Renal cortical epithelial cell (primary cell): ENCODE data around the gene ERGIC1. TPM values are rescaled to one million over a fixed set of nuclear protein-coding genes. Genes with fewer than 3 reads are reported as not detected.
"Not testable (repeated sequence)": the region's sequence is repeated elsewhere in the genome, so short reads cannot be mapped to it uniquely, and the experiment has no call there.

ENCODE experiments used
- DNase-seq: peaks from one replicate; pipeline ENCODE4 v3.0.0-alpha.2; 2011; ENCODE audit warnings: low read depth
- total RNA-seq: library from RNA; depleted of rRNA; stranded (reverse); fragments of >200 nt; gene quantifications from 2 replicates; pipeline ENCODE4 v1.2.3, GENCODE V29; 2014

Gene ERGIC1, protein sequence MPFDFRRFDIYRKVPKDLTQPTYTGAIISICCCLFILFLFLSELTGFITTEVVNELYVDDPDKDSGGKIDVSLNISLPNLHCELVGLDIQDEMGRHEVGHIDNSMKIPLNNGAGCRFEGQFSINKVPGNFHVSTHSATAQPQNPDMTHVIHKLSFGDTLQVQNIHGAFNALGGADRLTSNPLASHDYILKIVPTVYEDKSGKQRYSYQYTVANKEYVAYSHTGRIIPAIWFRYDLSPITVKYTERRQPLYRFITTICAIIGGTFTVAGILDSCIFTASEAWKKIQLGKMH
- total RNA-seq, result 143 and 240 TPM in 2 replicates

DNA sequence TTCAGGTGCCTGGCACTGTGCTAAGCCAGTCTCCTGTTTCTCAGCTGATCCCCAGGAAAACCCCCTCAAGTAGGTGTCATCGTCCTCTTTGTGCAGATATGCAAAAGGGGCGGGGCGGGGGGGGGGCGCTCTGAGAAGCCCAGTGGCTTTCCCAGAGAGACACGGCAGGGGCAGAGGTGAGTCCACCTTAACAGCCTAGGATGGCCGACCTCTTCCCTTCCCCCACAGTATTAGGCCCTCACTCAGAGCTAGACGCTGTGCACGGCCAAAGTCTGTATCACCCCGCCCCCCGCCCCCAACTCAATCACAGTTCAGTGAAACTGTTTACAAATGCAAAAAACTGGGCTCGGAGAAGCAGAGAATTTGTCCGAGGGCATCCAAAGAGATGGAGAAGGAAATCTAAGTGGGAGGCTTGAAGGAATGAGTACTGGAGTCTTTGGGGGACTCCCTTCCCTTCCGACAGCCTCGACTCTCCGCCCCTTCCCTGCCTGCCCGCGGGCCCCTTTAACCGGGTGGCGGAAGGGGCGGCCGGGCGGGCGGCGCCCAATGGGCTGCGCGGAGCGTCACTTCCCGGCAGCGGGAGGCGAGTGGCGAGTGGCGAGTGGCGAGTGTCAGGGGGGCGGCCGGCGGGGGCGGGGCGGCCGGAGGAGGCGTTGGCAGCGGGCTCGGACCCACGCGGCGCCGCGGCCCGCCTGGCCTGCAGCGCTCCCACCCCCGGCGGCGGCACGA is at the start of gene ERGIC1:
ERGIC1 (plus strand) TSS at position 566 of the 729 bp plus-strand sequence; CDS start at position 729, 163 bp downstream.
- no peak for DNase-seq

DNA sequence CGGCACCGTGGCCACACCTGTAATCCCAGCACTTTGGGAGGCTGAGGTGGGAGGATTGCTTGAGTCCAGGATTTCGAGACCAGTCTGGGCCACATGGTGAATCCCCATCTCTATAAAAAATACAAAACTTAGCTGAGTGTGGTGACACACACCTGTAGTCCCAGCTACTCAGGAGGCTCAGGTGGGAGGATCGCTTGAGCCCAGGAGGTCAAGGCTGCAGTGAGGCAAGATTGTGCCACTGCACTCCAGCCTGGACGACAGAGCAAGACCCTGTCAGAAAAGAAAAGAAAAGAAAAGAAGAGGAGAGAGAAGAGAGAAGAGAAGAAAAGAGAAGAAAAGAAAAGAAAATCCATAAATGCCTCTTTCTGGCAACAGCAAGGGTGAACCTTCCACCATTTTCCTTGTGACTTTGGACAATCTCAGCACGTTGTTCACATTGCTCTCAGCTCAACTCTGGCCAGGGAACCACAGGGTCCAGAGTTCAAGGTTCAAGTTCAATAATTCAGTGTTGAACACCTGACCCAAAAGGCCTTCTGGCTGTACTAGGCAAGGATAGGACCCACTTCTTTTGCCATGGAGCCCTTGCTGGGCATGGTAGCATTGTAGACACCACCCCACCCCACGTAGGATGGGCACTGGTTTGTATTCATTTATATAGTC is 48.5 kb upstream of the ERGIC1 start:
- no peak for DNase-seq

DNA sequence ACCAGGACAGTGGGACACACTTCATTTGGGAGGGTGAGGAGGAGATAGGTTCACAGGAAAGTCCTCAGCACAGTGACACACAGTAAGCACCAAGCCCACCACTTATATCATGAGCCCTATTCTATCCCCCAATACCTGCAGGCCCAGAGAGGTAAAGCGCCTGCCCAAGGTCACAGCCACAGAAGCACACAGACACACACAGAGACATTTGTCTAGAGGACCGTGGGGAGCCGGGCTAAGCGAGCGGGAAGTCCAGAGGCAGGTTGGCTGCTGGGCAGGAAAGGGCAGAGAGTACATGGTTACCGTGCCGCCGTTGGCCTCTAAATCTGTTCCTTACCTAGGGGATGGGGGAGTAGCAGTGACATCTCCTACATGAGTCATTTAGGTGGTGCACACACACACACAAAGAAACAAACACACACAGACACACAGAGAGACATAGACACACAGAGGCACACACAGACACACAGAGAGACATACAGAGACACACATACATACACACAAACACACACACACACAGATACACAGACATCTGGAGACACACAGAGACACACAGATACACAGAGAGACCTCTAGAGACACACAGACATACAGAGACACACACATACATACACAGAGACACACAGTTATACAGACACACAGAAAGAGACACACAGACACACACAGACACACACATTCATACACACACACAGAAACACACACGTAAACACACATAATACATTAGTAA is 47.2 kb upstream of the ERGIC1 start:
- no peak for DNase-seq

DNA sequence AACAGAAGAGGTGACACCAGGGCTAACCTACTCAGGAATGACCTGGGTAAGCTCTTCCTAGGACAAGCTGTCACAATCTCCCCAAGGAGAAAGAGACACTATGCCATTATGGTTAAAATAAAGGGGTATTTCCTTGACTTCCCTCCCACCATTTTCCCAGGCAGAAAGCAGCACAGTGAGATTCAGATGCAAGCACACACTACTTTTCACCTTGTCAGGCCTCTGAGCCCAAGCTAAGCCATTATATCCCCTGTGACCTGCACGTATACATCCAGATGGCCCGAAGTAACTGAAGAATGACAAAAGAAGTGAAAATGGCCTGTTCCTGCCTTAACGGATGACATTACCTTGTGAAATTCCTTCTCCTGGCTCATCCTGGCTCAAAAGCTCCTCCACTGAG is 46.5 kb upstream of the ERGIC1 start:
- DNase-seq, result not testable (repeated sequence)

DNA sequence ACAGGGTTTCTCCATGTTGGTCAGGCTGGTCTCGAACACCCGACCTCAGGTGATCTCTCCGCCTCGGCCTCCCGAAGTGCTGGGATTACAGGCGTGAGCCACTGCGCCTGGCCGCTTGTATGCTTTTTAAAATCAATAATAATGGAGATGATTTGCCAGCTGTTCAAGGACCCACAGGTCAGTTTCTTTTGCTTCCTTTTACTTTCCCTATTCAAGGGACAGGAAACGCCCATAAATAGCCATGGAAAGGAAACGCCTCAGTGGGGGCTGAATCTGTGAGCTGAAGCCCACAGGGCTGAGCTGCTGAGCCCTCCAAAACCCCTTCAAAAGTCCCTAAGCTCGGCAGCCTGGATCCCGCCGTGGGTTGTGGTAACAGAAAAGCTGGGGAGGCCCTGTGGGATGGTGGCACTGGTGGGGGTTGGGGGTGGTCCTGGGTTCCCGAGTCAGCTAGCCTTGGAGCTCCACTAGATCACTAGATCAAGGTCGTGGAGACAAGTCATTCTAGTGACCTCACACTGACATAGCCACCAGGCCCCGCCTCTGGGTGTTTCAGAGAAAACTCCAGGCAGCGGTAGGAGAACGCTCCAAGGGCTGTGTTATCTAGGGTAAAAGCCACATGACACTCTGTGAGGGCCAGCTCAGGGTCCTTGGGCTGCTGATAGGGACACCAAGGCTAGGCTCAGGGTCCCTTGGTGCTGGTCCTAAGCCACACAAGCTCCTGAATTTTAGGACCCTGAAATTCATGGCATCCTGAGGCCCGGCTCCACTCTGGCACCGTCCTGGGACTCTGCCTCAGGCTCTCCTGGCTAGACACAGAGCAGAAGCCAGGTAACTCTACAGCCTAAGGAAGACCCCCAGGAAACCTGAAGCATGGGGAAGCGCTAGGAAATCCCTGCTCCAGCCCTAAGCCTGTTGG is 45.0 kb upstream of the ERGIC1 start:
- DNase-seq, result no peak

DNA sequence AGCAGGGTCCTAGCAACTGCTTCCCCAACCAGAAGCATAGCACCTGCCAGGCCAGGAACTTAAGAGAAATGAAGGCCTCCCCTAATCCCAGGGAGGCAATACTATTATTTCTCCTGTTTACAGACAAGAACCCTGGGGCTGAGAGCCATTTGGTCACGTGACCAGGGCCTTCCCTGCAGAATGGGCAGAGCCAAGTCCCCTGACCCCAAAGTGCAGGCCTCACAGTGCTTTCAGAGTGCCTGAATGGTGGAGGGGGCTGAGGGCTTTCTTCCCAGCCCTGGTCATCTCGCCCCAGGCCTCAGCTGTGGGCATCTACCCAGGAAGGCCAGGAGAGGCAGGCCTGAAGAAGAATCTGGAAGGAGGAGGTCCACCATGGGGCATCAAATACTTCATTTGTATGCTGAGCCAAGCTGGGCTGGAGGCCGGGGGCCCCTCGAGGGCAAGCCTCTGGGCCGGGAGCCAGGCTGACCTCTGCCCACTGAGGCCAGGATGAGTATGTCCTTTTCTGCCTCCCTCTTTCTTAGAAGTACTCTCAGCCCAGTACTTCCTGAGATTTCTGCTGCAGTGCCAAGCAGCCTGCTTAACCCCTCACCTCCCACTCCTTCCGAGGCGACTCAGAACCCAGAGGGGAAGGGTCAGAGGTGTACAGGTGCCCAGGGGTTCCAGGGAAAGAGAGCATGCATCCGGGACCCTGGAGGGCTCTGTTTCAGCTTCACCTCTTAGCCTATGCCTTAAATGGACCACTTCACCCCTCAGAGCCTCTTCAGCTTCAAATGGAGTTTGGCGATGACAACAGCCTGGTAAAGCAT is 44.2 kb upstream of the ERGIC1 start:
- peak; percentile 49 for DNase-seq

DNA sequence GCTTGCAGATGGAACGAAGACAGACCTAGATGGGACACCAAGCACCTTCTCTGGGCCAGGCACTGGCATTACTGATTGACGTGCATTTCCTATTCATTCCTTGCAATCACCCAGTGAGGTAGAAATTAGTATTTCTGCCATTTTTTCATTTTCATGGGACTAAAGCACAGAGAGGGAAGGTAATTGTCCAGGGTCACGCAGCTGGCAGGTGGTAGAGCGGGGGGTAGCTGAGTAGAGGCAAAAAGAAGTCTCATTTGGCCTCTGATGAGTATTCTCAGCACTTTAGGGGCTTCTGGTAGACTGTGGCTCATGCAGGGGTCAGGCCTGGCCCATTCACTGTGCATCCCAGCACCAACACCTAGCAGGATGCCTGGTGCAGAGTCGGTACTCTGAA is 43.6 kb upstream of the ERGIC1 start:
- DNase-seq, result no peak

DNA sequence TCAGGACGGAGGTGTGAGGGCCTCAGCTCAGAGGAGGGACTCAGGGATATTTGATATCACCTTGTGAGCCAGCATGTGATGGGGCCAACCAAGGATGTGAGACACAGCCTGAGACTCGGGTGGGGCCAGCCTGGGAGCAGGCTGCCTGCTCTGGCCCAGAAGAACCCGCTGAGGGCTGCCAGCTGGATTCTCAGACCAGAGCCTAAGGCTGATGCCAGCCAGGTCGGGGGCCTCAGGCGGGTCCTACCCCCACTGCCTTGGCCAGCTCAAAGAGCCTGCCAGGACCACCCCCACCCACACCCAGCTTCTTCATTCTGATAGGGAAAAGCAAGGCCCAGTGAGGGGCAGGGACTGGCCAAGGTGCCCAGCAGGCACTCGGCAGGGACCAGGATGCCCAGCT is 42.8 kb upstream of the ERGIC1 start:
- no peak for DNase-seq

DNA sequence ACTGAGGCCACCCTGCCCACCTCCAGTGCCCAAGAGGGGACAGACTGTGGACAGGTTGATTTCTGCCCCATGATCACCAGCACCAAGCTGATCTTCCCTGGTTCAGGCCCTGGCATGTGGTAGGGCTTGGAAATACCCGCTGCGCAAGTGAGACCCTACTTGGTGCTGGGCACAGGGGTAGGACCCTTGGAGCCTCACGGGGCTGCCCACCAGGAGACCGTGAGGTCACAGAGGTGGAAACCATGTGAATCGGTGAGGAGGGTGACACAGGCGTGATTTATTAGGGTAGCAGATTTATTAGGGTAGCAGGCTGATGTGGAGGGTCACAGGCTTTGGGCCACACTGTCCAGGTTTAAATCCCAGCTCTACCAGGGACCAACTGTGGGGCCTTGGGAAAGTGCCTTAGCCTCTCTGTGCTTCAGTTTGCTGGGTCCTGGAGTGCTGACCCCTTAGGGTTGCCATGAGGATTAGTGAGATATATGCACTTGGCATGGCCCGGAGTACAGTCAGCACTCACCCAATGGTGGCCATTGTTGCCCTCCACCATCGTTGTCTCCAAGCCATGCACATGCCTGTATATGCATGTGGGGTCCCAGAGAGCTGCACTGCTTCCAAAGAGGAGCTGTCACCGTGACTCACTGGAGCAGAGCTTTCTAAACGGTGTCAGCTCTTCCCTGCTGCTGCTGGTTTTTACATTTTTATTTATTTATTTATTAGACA is 42.2 kb upstream of the ERGIC1 start:
- no peak for DNase-seq

DNA sequence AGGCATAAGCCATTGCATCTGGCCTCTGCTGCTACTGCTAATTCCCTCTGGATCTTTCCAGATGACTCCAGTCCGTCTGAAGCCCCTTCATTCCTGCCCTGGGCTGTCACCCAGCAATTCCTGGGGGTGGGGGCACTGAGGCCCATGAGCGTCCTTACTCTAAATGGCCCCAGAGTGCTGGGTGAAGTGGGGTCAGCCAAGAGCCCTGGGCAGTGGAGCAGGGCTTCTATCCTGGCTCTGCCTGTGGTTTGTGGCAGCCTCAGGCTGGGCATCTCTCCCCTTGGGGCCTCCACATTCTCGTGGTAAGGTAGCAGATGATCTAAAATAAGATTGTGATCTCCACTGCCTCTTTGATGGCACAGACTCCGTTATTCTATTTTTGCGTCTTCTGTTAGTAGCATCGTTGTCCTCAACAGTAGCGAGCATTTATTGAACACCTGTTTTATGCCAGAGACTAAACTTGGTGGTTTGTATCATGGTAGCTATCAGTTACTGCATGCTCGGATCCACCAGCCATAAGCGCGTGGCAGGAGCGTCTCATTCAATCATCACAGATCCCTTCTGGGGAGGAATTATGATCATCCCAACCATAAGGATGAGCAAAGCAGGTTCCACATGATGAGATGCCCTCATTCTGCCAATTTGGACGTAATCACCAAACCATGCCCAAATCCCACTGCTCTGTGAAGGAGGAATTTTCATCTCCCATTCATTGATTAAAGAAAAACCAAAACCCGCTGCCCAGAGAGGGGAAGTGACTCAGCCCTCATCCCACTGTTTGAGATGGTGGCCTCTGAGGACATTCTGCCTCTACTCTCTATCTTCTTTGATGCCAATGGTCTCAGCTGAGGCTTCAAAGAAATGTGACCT is 41.1 kb upstream of the ERGIC1 start:
- DNase-seq, result peak; percentile 59

DNA sequence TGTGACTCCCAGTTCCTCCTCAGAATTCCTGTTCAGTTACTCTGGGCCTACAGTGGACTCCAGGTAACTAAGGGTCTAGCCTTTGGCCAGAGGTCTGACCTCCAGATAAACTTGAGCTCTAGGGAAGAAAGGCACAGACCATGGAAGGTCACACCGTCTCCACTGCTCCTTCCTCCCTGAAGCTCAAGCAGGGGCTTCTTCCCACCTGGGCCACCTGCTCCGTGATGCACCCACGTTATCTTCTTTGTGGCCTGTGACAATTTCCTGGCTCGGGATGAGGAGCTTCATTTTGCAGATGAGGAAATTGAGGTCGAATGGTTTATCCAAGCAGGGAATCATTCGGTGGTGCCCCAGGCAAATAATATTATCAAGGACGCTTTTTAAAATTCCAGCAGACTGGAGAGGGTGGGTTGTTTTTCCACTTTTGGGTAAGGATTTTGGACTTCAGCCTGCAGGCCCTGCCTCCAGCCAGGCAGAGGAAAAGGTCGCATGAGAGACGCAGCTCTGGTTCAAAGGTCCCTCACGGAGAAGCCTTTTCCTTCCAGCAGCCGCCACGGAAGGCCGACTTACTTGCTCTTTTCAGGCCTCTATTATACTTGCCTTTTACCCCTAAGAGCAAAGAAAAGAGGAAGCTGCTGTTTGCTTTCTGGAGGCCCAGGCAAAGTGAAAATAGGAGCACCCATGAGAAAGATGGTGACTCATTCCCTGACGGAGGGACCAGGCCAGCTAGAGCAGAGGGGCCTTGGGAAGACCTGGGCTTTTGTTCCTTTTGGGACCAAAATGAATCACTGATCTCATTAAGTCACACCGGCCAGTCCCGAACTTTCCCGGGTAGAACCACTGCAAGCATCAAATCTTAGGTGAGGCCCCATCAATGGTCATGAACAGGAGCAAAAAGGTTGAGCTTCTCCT is 40.2 kb upstream of the ERGIC1 start:
- peak; percentile 68 for DNase-seq

DNA sequence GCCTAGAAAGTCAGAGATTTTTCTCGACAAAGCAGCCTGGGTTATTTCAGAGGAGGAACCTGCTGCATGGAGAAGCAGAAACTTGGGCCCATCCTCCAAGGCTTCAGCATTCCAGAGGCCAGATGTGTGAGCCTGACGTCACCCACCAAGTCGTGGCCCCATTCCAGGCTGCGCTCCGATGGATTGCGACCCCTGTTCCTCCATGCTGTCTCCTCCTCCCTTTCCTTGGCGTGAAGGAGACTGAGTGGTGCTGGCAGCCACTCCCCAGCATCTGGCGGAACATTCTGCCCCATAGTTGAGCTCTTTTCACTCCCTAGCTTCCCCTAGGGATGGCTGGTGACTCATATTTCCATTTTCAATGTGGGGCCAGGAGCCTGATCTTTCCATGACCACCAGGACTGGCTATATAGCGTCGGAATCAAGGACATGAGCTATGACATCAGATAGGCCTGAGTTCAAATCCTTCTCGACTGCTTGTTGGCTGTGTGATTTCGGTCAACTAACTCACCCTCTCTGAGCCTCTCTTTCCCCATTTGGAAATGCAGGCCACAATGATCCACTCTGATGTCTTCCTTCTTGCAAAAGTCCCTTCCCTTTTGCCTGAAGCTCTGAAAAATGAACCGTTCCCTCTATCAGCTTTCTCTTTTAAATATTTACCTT is 38.6 kb upstream of the ERGIC1 start:
- DNase-seq, result peak; percentile 84

DNA sequence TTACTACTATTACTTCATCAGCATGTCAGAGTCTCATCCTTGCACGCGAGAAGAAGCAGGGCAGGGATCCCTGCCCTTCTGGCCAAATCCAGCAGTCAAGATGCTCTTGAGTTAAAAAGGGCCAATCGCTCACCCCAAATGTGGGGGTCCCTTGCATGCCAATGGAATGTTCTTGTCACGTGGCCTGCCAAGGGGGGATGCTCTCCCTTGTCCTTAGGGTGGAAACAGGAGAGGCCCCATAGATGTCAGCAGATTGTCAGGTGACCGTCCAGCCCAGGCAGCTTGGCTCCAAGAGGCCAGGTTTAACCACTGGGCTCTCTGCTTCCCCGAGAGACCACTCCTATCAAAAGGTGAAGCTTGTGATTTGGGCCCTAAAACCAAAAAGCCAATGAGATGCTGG is 37.7 kb upstream of the ERGIC1 start:
- no peak for DNase-seq

DNA sequence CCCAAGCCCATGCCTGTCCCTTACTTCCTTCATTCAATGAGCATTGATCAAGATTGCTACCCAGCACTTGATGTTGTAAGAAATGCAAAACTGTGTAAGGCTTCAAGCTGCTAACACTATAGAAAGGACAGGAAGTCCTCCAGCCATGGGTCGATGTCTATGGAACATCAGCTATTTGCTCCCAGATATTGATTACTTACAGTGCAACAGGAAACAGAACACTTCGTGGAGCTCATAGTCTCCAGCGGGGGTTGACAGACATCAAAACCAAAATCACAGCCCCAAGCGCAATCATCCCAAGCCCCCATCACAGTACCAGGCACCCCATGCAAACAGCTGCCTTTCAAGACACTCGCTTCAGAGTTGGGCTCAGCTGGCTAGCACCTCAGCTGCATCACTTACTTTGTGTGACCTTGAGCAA is 36.3 kb upstream of the ERGIC1 start:
- DNase-seq, result no peak

DNA sequence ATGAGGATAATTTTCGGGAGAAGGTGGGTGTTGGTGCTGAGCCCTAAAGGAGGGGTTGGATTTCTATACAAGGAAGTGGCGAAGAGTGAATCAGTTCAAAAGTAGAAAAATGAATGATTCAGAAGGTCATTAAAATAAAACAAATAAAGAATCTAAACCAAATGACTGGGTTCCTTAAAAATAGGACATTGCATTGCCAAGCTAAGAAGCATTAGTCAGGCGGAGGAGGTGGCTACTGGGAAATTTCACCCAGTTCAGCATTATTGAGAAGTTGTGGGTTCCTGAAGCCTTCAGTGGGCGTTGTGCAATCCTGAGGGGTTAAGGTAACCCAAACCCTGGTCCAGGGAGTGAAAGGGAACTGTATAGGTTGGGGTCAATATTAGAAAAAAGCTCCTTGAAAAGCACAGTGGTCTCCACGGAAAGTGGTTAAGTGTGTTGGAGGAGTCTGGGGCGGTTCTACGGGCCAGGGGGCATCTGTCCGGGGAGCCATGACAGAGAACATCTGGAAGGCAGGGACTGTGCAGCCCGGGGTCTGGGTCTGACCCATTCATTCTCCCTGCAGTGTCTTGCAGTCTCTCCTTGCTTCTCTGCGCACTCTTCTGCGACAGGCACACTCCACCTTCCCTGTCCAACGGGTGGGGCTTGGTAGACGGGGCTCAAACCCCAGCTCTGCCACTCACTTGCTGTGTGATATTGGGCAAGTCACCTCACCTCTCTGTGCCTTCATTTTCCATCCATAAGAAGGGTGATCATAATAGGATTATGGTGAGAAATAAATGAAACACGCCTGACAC is 35.4 kb upstream of the ERGIC1 start:
- peak; percentile 95 for DNase-seq

DNA sequence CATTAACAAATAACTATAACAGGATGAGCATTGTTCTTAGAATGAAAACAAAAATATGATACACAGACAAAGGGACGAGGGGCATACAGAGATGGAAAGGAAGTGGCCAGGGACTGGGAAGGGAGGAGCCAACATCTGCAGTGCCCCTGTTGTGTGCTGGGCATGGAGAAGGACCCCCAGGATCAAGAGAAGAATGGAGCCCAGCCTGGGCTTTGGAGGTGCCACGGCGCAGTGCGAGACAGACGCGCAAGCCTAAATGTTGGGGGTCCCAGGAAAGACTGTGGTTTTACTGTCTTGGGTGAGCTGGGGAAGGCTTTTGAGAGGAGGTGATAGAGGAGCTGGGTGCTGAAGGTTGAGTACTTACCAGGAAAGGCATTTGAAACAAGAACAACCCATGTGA is 34.6 kb upstream of the ERGIC1 start:
- no peak for DNase-seq
